Measurements from ENCODE around the gene GRAMD1B.
"Not testable (repeated sequence)": the region's sequence is repeated elsewhere in the genome, so short reads cannot be mapped to it uniquely, and the experiment has no call there.

Gene GRAMD1B

DNA sequence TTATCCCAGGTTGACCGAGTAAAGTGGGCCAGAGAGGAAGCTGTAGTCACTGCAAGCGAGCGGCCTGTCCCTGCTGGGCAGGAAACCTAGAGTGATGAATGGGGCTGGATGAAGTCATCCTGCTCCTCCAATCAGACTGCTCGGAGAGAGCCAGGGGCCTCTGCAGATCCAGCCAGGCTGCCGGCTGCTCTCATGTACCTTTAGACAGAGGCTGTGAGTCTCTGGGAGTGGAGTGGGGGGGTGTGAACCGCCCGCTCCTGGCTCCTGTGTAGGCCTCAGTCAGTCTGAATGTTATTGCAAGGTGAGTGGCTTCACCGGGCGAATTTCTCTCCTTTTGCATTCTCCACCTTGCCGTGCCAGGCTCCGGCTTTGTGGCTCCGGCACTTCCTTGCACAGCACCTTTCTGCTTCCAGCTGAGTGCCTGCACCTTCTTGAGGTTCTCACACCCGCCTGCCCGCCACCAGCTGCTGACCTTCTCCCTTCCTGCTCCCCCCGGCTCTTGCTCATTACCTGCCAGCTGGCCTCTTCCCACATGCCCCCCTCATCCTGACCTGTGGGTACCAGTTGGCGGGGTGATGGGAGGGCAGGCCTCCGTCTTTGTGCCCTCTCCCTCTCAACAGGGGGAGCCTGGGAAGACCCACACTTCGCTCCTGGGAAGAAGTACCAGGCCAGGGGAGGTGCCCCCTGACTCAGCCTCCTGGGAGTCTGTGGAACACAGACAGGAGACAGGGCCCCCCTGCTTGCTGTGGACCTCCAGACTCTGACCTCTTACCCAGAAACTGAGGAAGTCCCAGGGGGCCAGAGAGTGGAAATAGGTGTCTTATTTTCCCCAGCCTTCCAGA, 79.9 kb downstream of the GRAMD1B start:
- DNase-seq (ENCODE audit: low spot score) = peak; percentile 97

DNA sequence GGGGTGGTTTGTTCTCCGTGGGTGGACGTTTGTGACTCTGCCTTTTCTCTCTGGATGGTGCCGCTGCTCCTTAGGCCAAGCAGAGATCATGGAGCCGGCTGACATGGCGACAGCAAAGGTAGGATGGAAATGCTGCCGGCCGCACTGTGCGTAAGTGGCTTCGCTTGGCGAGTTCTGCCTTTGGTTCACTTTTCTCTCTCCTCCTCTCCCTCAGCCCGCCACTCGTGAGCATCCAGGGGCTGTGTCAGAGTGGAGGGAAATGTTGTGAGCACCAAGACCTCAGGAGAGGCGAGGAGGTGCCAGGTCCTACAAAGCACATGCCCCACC, 80.5 kb downstream of the GRAMD1B start:
- no peak for DNase-seq (ENCODE audit: low spot score)

DNA sequence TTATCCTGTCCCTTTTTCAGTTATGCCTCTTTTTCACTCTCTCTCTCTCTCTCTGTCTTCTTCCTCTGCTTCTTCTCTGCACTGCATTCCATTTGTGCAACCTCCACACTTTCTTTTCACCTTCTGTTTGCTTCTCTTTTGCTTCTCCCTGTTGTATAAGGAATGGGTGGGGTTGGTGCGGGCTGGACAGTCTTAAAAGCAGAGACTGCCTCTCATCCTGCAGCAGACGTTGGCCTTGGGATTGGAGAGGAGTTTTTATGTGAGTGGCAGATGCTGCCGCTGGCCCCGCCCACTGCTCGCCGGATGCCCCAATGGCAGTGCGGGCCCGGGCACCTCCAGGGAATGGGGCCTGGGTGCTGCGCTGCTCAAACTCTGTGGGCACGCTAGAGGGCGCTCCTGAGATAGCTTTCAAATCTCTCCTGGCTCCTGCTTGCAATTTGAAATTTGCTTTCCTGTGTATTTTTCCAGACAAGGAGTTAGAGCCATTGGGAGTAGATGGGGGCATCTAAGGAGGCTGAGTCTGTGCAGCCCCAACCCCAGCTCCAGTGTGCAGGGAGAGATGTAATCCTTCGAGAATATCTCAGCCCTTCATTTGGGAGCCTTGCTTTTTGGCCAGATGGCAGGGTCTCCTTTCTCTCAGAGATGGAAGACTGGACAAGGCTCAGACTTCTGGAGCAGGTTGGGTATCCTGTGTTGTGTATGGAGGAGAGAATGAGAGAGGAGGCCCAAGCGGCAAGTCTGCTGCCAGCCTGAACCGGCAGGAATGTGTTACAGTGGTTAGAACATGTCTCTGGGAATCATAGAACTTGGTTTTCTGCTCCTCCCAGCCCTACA, 81.2 kb downstream of the GRAMD1B start:
- peak; percentile 99 for DNase-seq (ENCODE audit: low spot score)

DNA sequence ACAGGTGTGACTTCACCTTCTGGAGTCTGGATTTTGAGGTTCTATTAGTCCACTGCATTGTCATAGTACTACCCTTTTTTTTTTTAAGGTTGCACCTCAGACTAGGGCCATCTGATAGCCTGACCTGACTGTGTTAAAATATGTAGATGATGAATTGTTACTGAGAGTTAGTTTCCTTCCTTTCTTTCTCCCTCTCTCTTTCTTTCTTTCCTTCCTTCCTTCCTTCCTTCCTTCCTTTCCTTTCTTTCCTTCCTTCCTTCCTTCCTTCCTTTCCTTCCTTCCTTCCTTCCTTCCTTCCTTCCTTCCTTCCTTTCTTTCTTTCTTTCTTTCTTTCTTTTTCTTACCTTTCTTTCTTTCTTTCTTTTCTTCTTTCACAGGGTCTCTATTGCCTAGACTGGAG, 83.2 kb downstream of the GRAMD1B start:
- DNase-seq (ENCODE audit: low spot score) = not testable (repeated sequence)

DNA sequence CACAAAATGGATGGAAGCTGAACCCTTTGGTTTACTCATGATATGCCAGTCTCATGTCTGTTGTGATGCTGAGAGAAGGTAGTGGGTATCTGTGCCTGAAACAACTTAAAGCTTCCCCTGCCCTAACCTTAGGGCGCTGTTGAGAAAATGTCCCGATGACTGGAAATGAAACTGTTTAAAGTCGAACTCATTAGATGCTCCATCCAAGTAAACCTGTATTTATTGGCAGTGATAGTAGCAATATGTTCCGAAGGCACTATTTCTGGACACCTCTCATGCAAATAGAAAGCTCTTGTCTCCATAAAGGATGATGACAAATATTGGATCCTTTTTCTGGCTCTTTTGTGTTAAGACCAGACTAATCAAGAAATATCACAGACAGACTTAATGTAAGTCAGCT, 86.2 kb downstream of the GRAMD1B start:
- DNase-seq (ENCODE audit: low spot score) = peak; percentile 55

DNA sequence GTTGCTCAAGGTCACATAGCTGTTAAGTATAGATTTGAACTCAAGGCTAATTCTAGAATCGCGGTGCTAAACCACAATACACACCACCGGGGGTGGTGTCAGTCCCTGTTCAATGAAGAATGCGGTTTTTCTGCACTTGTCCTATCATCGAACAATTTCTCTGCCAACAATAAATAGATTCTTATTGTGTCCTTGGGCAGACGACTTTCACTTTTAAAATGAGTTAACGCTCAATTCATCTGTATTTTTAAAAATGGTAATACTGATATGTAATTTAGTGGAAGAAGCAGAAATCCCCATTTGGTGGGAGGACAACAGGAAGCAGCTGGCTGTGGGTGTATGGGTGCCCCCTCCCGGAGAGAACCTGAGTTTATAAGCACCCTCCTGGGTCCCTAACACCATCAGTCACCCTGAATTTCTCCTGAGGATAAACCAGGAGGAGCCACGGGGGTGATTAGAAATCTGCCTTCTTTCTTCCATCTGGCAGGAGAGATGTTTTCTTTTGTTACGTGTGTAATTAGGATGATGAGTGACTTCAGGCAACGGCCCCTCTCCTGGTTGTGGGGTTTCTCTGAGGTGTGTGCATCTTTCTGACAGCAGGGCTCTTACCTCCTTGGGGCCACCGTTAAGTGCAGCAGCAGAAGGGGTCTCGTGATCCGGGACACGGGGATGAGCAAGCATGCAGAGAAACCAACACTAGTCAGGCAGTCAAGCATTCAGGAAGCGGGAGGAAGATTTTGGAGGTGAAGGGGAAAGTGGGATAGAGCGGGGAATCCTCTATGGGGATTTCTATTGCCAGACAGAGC, 87.7 kb downstream of the GRAMD1B start:
- DNase-seq (ENCODE audit: low spot score) = no peak

DNA sequence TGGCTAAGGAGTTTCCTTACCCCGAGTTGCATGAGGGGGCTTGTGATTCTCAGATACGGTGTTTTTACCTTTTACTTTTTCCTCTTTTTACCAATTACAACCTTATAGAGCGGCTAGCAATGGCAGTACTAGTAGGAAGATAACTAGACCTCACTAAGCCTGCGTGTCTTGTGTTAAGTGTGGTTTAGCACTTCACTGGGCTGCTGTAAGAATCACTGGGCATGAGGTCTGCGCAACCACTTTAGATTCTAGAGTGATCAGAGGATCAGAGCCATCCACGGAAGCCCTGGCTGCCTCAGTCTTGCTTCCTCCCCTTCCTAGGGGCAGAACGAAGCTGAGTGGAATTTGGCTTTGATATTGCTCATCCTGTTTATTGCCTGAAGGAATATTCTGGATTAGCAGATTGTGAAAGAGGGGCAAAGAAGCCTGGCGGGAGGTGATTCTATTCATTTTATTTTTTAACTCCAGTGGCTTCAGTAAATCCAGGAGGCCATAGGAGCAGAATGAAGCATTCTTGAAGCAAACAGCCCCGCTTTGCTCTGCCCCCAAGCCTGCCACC, 88.5 kb downstream of the GRAMD1B start:
- DNase-seq (ENCODE audit: low spot score) = peak; percentile 57

DNA sequence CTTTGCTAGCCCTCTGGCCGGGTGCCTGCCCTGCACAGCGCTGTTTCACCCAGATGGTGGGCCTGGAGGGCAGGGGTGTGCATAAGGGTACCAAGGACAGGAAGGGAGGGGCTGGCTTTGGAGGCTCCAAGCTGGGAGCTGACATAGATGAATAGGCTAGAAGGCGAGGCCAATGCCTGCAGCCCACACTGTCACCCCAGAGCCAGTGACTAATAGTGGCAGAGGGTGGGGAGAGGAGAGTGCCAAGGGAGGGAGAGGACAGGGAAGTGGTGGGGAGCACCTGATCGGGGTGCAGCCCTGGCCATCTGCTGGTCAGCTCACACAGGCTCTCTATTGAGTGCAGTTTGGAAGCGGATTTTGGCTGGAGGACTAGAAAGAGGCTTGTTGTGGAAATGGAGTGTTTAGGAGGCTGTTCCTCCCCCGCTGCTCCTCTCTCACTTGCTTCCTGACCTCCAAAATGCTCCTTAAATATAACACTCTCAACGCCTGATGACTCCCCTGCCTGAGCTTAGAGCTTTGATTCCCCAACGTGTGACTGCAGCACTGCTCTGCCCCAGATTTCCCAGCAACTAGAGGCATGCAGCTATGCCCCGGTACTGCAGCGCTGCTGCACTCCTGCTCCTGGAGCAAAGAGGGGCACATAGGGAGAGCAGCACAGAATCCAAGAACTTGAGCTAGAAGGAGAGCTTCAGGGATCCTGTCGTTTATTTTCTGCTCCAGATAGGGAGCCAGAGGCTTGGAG, 89.2 kb downstream of the GRAMD1B start:
- DNase-seq (ENCODE audit: low spot score) = peak; percentile 96

DNA sequence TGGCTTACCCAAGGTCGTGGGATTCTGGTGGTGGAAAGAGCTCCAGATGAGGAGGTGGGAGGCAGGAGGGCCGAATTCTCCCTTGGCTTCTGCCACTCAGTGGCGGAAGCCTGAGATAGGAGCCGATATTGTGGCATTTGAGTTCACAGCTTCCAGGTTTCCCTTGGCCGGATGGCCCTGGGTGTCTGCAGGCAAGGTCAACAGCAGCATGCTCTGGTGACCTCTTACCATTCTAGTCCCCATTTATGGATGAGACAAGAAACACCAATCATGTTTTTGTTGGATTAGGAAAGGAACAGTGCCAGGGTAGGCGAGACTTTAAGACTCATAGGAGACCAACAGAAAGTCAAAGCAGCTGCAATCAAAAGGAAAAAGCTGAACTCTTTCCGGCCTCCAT, 89.7 kb downstream of the GRAMD1B start:
- no peak for DNase-seq (ENCODE audit: low spot score)

DNA sequence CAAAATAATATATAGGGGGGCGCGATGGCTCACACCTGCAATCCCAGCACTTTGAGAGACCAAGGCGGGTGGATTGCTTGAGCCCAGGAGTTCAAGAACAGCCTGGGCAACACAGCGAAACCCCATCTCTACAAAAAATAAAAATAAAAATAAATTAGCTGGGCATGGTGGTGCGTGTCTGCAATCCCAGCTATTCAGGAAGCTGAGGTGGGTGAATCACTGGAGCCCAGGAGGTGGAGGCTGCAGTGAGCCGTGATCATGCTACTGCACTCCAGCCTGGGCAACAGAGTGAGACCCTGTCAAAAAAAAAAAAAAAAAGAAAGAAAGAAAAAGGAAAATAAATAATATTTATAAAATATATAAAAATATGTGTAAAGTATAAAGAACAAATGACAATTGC, 90.4 kb downstream of the GRAMD1B start:
- DNase-seq (ENCODE audit: low spot score) = not testable (repeated sequence)

DNA sequence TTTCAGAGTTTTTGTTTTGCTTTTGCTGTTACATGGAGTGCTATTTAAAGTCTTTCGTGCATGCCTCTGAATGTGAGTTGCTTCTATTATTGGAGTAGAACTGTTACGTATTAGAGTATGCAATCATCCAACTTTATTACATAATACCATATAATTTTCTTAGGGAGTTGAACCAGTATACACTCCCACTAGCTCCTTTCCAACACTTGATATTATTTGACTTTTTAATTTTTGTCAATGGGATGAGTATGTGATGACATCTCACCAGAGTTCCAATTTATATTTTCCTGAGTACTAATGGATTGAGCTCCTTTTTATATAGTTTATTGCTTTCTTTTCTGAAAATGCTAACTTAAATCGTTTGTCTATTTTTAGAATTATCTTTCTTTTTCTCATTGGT, 90.9 kb downstream of the GRAMD1B start:
- DNase-seq (ENCODE audit: low spot score) = no peak

DNA sequence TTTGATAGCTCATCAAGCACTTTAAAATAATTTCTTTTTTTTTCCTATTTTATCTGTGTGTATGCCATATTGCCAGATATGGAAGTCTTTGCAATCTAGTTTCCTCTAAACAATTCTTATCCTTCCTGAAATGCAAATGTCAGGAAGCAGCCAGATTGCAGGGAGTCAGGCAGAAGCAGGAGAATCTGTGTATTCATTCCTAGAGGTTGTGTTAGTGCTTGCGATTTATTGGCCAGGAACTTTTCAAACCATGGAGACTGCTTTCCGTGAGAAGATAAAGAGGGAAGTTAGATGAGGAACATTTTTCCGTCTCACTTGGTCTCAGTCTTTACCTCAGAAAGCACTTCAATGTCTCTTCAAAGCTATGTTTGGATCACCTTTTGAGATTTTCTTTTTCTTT, 91.9 kb downstream of the GRAMD1B start:
- no peak for DNase-seq (ENCODE audit: low spot score)

DNA sequence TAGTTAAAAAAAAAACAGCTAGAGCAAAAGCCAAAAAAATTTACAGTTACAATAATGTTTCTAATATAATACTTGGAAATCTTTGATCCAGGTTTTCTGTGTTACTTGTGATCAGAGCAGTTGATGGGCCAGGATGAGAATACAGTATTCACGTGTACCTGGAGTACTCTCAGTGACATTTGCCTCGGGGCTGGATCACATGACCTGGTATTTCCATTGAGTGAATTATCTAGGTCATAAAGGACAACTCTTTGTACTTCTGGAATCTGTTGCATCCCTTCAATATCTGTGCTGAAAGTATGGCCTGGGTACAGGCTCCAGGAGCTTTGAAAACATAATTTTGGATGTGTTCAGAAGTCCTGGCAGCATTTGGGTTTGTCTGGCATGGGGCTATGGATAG, 93.5 kb downstream of the GRAMD1B start:
- DNase-seq (ENCODE audit: low spot score) = peak; percentile 44

DNA sequence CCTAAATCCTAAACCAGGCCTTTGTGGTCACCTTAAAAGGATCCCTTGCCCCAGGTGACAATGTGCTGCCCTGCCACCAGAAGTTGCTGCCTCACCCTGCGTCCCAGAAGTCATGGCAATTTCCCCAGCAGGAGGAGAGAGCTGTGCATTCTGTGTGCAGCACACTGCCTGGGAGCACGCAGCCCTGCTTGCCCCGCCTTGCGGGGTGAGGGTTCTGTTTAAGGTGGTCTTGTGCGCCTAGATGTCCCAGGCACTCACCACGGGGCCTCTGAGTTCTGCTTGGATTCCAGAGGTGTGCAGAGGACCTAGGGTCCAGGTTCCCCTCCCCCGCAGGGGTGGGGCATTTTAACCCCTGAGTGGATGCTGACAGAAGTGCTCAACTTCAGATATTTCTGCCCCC, 95.0 kb downstream of the GRAMD1B start:
- DNase-seq (ENCODE audit: low spot score) = peak; percentile 55

DNA sequence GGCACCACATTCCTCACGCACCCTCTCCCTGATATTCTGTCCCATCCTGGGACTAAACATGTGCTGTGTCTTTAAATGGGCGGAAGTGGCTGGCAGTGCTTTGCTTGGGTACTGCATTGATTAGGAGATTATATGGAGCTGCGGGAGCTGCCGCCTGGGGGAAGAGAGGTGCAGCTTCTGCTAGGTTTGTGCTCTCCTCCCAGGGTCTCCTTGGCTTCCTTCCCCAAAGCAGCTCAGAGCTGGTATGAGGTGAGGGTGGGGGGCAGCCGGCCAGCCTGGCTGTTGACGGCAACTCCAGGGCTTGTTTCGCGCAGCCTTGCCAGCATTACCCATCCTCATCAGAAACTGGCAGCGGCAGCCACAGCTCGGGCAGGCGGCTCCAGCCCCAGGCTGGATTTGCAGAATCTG, 95.4 kb downstream of the GRAMD1B start:
- DNase-seq (ENCODE audit: low spot score) = peak; percentile 78

DNA sequence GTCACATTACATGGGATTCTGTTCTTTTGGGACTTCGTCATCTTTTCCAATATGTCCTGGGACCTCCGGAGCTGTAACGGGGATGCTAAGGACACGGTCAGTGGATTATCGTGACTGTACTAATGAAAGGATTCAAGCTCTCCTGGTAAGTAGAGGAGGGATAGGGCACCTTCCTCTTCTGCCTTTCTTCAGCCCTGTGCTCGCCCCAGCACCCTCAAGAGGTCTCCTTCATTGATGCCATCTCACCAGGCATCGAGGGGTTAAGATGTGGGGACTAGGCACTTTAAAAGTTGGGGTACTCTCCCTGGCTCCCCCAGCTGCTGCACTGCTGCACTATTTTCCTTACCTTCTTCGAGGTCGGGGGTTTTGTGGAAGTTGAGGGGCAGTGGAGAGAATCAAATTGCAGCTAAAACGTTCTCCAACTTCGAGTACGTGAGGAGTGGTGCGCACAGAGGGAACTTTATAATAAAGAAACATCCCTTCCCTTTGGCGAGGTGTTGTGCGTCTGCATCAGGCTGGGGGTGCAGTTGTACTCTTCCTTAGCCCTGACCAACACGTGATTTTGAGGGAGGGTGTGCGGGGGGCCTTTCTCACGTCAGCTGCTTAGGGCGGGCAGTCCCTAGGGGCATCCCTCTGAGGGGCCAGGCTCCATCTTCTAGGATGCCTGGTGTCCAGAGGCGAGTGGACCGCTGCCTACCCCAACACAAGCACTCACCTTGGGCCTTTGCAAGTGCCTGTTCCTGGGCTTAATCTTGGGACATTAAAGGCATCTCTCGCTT, 96.1 kb downstream of the GRAMD1B start:
- DNase-seq (ENCODE audit: low spot score) = peak; percentile 64

DNA sequence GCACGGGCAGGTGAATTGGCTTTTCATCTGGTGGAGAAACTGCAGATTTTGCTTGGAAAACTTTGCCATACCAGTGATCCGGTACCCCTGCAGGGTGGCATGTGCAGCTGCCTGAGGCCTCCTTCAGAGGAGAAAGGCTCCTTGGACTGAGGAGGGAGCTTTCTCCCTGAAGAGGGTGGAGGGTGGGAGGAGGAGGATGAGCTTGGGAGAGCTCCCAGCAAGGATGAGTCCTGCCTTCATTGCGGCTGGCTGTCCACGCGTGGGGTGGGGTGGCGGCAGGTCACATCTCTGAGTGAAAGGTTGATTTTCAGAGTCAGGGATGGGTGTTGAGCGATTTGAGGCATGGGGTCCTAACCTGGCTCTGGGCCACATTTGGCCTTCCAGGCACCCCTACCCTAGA, 96.8 kb downstream of the GRAMD1B start:
- no peak for DNase-seq (ENCODE audit: low spot score)

DNA sequence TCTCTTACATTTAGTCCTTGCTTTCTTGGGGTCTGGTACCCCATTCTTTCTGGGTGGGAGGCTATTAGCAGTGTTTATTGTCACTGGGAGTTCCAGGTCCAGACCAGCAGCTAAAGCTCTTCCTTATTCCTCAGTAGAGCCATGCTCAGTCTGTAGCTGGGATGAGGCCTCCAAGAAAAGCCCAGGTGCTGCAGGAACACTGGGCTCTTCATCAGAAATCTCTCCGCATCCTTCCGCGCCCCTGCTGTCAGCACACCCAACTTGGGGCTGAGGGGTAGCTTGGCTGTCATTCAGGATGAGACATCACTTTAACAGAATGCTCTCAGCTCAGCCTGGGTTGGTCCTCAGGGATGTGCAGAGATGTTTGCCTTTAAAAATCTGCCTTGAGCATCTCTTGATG, 97.5 kb downstream of the GRAMD1B start:
- DNase-seq (ENCODE audit: low spot score) = peak; percentile 63

DNA sequence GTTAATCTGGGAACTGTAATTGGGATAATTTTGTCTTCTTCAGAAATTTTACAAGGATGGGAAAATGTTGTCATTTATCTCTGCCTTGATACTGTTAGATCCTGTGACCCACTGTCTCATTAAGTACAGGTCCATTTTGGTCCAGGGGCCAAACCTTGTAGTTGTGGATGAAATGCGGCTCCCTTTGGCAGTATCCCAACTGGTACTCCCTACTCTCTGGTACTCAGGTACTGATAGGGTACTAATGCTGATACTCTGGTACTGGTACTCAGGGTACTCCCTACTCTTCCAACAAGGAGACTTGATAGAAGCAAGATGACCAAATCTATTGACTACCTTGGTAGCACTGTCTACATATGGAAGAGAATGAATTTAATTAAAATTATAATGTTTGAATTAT, 97.9 kb downstream of the GRAMD1B start:
- peak; percentile 53 for DNase-seq (ENCODE audit: low spot score)

DNA sequence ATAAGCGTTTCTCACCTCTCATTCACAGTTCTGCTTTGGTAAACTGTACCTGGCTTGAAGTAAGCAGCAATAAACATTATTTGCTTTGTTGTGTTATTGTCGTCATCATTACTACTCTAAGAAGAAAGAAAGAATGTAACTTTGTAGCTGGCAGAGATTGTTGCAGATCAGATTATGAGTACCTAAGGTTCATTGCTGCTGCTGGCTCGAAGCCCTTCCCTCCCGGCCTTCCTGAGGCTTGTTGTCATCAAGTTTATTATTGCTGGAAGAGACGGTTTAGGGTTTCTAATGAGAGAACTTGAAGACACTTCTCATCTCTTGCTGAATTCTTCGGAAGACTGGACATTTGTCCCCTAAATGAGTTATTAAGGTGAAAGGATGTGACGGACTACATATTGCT, 101.3 kb downstream of the GRAMD1B start:
- DNase-seq (ENCODE audit: low spot score) = no peak

DNA sequence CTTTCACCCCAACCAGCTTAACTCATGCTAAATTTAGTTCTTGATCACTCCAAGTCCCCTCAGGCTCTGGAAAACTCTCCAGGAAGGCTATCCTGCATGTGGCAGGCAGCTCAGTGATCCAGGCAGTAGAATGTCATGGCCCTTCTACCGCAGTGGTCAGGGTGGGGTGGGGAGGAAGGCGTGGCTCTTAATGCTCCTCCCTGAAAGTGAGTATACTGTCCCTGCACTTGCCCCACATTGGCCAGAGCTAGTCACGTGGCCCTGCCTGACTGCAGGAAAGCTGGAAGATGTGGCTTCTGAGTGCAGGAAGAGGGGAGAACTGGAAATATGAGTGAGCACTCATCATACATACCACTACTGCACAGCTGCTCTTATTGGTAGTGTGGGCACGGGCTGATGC, 102.1 kb downstream of the GRAMD1B start:
- DNase-seq (ENCODE audit: low spot score) = no peak

Measured in cerebellar cortex (tissue), 1 donor.